Middle frontal gyrus (tissue), 1 donor: ENCODE data around the gene PAPOLB.

Source experiments
- DNase-seq: peaks from one replicate; pipeline ENCODE4 v3.0.0-alpha.2; 2015; ENCODE audit warnings: low spot score; ENCODE audit errors: extremely low spot score

PAPOLB gene

DNA sequence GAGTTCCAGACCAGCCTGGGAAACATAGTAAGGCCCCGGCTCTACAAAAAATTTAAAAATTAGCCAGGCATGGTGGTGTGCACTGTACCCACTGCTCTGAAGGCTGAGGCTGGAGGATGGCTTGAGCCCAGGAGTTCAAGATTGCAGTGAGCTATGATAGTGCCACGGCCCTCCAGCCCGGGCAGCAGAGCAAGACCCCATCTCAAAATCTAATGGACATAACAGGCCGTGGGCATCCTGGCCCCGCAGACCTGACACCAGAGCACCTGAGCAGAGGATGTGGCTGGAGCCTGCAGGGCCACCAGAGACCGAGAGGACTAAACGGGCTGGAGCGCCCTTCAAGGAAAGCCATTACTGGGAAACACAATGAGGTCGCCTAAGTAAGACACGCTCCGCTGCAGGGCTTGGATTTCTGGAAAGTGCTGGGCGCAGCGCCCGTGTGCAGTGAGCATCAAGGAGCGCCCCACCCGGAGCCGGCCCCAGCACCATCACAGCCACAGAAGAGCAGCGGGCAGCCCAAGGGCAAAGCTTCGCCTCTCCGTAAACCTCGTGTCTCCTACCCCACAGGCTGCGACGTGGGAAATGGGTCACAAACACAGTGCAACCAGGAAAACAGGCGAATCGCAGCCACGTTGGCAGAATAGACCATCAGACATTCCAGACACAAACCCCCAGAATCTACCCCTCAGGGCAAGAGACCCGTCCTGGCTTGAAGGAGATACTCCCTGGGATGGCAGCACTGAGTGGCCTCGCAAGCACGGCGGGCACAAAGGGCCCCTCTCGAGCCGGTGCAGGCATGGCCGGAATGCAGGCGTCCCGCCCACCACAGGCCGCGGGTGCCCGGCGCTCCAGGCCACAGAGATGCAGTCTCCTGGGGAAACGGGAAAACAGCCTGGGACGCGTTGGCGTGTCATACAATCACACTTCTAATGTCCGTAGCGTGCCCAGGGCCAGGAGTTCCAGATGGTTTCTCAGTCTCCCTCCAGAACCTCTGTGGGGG lies 16.8 kb upstream of the PAPOLB start:
- DNase-seq, result no peak

DNA sequence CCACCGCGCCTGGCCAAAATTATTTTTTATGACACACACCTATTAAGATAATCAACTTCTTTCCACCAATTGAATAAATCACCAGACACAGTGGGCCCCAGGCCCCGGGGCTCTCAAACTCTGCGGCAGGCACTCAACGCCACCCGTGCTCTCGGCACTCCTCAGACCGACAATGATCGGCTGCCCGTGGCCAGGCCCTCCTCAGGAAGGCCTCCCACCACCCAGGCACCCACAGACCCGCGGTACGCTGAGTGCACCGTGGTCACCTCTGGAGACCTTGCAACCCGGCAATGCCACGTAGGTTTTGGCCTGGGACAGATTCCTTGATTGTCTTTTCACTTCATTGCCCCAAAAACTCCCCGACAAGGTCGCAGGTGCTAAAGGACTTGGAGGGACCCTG lies 14.8 kb upstream of the PAPOLB start:
- no peak for DNase-seq

DNA sequence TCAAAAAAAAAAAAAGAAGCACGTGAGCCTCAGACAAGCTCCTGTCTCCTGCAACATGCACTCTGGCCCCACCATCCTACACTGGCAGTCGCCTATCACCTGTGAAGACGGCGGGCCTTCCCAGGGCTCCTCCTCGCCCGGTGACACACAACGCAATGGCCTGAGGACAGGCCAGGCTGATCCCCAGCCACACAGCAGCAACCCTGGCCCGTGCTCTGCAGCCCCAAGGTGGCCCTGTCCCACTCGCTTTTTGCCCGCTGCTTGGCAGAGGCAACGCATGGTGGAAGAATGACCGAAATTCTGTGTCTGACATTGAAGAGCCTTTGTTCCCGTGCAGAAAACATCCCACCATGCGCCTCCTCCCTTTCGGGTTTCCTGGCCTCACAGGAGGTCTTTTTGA lies 13.6 kb upstream of the PAPOLB start:
- no peak for DNase-seq

DNA sequence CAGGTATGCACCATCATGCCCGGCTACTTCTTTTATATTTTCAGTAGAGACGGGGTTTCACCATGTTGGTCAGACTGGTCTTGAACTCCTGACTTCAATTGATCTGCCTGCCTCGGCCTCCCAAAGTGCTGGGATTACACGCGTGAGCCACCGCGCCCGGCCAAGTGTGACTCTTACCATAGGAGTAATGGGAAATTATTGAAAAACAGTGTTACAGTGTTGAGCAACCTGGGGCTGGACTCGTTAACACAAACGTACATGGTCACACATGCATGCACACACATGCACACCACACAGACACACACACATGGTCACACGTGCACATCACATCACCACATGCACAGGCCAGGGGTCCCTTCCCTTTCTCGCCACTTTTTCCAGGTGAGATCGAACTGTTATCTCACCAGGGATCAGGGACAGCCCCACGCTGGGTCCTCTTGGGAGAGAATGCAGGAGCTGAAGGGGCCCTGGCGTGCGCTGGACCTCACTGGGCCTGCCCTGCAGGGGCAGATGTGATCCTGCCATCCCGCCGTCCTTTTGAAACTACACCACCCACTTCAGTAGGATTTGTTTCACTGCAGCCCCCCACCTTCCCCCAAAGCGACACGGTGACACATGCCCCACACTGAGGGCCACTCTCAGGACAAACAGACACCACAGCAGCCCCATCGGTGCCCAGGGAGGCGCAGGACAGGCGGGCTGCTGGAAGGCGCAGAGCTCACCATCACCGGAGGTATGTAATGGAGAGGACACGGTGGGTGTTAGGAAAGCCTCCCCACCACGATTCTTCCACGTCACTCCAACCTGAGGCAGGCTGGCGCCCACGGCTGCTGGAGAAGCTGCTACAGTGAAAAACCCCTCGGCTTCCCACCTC lies 11.5 kb upstream of the PAPOLB start:
- DNase-seq, result no peak

DNA sequence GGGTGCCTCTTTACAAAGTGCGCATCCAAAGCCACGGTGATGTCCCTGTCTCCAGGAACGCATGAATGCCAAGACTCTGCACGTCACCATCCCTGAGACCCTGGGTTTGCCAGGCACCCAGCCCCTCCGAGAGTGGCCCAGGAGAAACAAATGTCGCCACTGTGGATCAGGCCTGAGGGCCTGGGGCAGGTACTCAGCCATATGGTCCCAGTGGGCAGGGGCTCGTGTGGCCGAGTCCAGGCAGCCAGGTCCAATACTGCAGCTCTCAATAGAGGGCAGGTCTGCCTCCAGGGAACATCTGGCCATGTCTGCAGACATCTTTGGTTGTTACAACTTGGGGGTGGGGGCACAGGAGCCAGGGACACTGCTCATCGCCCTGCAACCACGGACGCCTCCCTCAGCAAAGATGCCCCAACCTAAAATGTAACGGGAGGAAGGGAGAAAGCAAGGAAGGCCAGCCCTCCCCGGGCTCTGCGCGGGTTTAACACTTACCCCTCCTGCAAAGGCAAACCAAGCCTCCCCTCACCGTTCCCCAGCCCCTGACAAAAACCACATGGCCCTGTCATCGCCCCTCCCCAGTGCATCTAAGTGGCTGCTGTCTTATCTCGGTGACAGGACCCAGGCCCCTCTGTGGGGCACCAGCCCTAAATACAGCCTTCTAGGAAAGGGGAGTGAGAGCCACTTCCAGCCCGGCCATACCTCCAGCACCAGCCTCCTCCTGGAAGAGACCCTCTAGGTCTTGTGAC lies 10.3 kb upstream of the PAPOLB start:
- no peak for DNase-seq

DNA sequence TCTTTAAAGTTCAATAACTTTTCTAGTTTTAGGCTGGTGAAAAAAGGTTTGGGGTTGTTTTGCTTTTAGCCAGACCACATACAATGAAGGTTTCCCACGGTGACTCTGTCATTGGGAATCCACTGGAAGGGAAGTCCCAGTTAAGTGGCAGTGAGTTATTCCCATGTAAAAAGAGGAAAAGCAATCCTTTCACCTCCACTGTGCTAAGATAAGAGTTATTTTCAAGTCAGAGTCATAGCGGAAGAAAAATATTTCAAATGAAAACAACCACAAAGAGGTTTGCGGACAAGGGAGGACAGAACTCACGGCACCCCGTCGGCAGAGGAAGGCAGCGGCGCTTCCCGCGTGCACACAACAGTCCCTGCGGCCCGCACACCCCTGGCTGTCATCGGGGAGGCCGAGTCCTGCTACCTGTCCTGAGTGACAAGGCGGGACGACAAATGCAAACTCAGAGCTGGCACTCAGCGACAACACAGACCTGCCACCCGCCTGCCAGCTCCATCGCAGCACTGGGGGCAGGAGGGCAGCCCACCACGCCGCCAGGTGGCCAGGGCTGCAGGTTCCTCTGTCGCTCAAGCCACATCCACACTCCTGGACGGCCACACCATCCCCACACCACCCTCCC lies 9.3 kb upstream of the PAPOLB start:
- DNase-seq, result no peak

DNA sequence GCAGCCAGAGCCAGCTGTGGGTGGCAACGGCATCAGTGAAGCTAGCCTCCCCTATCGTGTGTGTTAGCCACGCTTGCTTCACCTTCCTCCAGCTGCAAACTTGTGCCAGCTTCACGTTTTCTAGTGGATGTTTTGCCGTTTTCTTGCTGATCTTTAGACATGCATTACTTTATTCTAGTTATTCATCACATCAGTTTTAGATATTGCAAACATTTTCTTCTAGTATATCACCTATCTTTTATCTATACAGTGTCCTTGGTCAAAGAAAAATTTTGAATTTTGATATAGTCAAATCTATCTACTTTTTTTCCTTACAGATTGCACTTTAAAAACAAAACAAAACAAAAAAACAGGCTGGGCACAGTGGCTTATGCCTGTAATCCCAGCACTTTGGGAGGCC lies 6.7 kb upstream of the PAPOLB start:
- no peak for DNase-seq

DNA sequence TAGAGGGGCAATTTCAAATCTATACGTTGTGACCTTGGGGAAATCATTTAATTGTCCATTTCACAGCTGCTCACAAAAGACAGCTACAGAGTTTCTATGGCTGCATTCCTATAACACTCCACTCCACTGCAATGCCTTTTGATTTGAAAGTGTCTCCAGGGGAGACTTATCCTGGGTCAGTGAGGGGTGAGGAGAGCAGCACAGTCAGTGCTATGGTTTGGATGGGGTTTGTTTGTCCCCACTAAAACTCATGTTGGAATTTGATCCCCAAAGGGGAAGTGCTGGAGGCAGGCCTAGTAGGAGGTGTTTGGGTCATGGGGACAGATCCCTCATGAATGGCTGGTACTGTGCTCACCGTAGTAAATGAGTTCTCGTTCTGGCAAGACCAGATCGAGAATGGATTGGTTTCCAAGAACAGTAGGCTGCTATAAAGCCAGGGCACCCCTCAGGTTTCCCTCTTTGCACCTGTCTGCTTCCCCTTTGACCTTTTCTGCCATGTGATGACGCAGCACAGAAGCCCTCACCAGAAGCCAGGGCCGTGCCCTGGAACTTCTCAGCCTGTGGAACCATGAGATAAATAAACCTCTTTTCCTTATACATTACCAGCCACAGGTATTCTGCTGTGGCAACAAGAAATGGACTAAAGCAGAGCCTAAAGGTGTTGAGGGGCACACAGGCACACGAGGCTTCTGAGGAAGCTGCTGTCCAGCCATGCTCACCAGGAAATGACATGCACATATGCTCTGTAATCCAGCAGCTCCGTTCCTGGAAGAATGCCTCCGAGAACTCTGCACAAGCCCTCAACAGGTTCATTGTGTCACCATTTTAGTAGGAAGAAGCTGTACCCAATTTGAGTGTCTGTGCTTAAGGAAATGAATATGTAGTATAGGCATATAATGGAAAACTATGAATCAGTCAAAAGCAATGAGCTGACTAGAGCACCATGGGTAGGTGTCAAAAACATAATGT lies 5.0 kb upstream of the PAPOLB start:
- no peak for DNase-seq

DNA sequence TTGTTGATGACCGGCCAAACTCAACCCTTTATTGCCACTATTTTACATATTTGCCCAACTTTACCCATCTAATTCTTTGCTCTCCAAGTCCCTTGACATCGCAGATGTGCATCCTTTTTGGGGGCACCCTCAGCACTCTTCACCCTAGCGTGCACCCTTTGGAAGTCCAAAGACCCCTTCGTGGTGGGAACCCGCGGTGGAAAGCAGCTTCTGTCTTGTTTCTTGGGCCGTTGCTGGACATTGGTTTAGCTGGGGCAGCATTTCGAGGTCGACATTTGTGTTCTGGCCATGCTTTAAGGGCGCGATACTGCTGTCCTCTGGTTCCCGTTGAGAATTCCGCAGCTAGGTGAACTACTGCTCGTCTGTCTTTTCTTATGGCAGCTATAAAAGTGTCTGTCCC lies 326 bp upstream of the PAPOLB start:
- DNase-seq, result no peak

DNA sequence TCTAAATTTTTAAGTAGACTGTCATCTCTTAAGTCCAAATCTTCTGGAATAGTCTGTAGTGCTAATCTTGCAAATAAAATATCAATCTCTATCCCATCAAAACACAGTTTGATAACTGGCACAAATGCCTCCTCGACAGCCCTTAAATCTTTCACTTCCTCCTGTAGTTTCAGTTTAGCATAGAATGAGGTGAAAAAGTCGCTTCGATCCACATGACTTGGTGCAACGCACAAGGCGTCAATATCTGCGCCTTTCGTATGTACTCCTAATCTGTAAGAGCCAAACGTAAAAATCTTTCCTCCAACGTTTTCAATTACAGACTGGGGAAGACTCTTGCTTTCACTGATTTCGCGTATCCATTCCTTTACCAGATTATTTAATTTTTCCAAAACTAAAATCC lies 603 bp downstream of the PAPOLB start:
- DNase-seq, result no peak

DNA sequence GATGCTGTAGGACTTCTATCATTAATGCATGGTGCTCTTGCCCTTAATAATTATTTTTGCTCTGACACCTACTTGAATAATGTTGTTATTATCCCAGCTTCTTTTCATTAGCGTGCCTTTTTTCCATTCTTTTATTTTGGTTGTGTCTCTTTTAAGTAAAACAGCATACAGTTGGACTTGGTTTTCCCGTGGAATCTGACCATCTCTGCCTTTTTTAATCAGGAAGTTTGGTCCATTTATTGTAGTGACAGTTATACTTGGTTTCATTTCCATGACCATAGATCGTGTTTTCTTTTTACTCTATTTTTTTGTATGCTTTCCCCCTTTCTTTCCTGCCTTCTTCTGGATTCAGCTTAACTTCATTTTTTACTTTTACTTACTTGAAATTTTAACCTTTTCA lies 4.6 kb downstream of the PAPOLB start:
- DNase-seq, result no peak

DNA sequence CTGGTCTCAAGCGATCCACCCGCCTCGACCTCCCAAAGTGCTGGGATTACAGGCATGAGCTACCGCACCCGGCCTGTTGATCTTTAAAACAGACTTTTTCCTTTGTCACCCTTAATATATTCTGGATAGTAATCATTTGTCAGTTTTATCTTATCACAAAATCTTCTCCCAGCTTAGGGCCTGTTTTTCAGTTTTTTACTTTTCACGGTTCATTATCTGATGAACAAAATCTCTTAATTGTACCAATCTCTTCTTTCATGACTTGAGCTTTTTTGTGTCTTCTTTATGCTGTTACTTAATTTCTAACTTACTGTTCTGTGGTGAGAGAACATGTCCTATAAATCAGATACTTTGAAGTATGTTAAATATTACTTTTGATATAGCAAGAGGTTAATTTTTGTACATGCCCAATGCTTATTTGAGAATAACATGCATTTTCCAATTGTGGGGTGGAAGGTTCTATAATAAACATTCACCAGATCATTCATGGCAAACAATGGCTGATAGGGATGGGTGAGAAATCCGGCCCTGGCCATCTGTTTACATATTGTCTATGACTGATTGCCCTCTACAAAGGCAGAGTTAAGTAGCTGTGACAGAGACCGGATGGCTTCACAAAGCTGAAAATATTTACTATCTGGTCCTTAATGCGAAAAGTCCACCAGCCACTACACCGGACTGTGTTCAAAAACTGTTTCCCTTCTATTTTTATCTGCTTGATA lies 5.3 kb downstream of the PAPOLB start:
- DNase-seq, result no peak

DNA sequence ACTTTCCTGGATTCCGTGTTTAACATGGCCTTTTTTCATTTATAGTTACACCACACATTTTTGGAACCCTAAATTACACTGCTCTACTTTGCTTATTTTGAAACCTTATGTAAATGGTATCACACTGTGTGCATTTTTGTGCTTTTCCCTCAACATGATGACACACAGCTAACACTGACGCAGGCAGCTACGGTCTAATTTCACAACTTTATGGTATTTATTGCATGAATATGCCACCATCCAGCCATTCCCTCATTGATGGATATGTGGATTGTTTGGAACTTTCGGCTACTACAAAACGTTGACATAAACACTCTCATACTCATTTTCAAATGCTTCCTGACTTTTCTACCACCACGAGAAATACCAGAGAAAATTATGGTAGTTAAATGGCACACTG lies 6.9 kb downstream of the PAPOLB start:
- DNase-seq, result no peak

DNA sequence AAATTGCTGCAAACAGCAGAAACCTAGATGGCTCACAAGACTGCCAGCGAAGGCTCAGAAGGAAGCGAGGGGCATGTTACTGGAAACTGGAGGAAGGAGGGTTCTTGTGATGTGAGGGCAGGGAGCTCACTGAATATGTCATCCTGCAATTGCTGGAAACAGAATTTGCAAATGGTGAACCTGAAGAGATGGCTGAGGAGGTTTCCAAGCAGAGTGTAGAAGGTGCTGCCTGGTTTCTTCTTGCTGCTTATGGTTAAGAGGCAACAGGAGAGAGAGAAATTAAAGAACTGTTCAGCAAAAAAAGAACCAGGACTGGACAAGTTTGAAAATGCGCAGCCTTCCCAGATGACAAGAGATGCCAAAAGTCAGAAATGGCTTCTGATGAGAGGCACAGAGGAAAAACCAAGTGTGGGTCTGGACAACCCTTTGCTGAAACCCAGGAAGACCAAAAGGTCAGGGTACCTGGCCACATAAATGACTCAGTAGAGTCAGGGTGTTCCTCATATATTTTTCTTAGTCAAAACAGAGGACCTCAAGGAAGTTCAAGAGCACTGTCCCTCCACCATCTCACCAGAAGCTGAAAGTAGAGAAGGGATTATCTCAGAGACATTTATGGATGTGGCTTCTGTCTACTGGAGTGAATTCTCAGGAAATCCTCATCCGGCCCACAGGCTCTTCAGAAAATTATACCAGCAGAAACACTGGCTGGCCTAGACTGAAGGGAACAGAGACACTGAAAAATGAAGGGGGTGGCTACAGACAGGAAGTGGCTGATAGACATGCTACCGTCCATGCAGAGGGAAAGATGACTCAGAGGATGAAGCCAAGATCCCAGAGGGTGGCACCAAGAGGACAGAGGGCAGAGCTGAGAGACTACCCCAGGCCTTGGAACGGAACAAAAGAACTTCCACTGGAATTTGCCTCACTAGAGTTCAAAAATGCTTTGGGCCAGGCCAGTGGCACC lies 10.1 kb downstream of the PAPOLB start:
- no peak for DNase-seq

DNA sequence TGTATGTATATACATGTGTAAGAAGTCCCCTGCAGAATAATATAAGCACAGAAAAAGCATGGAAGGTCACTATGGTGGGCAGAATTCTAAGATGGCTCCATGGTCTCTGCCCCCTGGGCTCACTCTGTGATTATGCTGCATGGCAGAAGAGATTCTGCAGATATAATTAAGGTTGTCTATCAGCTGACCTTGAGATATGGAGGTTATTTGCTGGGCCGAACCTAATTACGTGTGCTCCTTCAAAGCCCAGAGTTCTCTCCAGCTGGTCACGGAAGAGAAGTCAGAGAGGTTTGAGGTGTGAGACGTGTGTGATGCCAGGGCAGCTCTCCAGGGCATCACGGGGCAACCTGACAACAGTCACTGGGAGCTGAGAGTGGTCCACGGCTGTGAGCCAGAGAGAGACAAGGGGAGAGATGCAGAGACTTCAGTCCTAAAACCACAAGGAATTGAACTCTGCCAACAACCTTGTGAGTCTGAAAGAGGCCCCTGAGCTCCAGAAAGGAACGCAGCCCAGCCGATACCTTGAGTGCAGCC lies 11.5 kb downstream of the PAPOLB start:
- no peak for DNase-seq

DNA sequence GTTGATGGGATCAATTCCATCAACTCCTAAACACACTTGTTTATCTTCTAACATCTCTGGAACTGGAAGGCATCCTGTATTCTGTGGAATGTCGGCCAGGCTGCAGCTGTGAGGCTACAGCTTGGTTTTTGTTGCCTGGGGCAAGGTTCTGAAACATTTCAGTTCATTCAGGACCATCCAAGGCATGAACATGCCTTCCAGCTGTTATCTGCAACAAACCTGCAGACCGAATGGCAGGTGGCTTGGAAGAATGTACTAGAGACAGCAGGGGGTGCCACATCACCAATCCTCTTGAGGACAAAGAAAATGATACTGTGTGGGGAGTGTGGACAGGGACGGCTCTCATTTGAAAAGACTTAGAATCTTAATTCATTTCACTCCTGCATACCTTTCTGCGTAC lies 12.4 kb downstream of the PAPOLB start:
- DNase-seq, result no peak

DNA sequence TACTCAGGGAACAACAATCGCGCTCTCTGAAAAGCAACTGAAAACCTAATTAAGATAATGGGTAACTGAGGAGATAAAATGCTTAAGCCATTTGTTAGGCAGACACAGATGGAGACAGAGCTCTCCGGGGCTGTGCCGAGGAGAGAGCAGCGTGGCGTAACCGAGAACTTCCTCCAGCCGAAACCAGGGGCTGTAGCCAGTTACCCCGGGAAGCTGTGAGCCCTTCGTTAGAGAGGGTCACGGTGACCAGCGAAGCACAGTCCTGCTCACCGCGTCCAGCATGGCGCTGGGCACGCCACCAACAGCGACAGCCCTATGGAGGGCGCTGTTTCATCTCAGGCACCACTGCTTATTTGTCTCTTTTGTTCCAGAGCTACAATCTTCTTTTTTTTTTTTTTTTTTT lies 16.1 kb downstream of the PAPOLB start:
- no peak for DNase-seq
